Measurements from ENCODE around the gene CDH16.

The CDH16 gene

DNA sequence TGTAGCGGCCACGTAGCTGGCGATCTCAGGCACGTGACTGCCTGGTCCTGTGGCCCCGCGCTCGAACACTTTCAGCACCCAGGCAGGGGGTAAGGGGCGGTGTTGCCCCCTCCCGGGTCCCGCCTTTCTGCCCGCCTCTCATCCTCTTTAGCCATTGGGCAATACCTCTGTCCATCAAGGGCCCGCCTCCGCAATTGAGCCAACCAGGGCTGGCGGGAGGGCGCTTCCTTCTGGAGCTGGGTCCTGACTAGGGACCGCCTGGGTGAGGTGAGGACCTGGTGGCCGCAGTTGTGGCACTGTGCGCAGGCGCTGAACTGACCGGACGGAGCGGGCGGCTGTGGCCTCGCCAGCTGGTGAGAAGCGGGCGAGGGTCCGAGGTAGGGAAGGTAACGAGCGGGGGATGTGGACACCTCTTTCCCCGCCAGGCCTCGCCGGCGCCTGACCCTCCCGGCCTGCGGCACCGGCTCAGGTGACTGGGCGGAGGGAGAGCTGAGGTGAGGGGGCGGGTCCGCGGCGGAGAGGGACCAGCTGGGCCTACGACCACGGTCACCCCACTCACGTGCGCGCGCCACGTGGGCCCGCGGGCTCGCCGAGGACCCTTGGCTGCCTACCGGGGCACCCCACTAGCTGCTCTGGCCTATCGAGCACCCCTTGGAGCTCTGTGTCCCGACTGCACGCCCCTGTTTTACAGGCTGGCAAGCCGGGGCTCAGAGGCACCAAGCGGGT lies 38.2 kb downstream of the CDH16 start, which contains the start of gene PDP2:
TSS of gene PDP2 (plus strand) at position 228 of the 726 bp plus-strand sequence. CDS start 3,770 bp downstream, outside the sequence.
- Histone ChIP-seq H3K9me3 (ENCODE audit: insufficient read depth, low read length) (no peaks in the 10 kb centered on the region), H4K20me1 (ENCODE audit: insufficient read depth, low read length) (0 out of 2 replicates have a peak, but pooled peaks cover 3% of the 10 kb centered on the region), H3K36me3 (replicated peaks; ENCODE audit: low read depth, low read length) (peaks cover 15% of the 10 kb centered on the region), H3K4me1 (ENCODE audit: low read length) (peaks cover 18% of the 10 kb centered on the region), H3K4me3 (ENCODE audit: low read length) (peak within 1 kb of the TSS; percentile 85), H3K4me2 (ENCODE audit: low read length) (peak within 1 kb of the TSS; percentile 81), H3K9ac (ENCODE audit: low read length) (peak within 1 kb of the TSS; percentile 72), H3K27ac (ENCODE audit: low read length) (0 out of 2 replicates have a peak within 1 kb of the TSS, but pooled peaks have one; percentile 12), H2AFZ (ENCODE audit: low read depth, low read length) (peak within 1 kb of the TSS; percentile 92), H3K27me3 (ENCODE audit: low read depth, low read length) (no peaks in the 10 kb centered on the region), H3K79me2 (ENCODE audit: low read length) (peaks cover 21% of the 10 kb centered on the region)
- TF ChIP-seq EZH2phosphoT487 (IDR thresholded peaks at IDR 0.05; ENCODE audit: low read depth): no peak
- TF ChIP-seq, protein P1, sequence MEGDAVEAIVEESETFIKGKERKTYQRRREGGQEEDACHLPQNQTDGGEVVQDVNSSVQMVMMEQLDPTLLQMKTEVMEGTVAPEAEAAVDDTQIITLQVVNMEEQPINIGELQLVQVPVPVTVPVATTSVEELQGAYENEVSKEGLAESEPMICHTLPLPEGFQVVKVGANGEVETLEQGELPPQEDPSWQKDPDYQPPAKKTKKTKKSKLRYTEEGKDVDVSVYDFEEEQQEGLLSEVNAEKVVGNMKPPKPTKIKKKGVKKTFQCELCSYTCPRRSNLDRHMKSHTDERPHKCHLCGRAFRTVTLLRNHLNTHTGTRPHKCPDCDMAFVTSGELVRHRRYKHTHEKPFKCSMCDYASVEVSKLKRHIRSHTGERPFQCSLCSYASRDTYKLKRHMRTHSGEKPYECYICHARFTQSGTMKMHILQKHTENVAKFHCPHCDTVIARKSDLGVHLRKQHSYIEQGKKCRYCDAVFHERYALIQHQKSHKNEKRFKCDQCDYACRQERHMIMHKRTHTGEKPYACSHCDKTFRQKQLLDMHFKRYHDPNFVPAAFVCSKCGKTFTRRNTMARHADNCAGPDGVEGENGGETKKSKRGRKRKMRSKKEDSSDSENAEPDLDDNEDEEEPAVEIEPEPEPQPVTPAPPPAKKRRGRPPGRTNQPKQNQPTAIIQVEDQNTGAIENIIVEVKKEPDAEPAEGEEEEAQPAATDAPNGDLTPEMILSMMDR (IDR thresholded peaks at IDR 0.05; ENCODE audit: low read depth, low read length): no peak

DNA sequence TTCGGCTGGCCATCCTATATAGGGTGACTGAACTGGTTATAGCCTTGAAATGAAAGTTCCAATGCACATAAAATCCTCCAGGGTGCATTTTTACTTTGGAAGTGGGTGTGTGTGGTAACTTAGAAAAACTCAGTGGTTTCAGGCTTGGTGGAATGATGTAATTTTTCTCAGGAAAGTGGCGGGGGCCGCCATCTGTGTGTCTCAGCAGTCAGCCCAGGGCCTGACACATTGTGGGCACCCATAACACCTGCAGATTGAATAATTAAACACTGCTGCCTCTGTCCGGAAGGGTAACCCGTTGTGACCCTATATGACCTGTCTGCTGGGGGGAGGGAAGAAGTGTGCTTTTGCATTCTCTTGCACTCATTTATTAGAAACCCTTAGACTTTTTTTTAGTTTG lies 40.6 kb downstream of the CDH16 start:
- Histone ChIP-seq H3K9ac (ENCODE audit: low read length) (no peak overlapping the region), H3K4me2 (ENCODE audit: low read length) (no peak overlapping the region), H3K36me3 (replicated peaks; ENCODE audit: low read depth, low read length) (peaks cover 2% of the 10 kb centered on the region), H3K27me3 (ENCODE audit: low read depth, low read length) (no peaks in the 10 kb centered on the region), H3K9me3 (ENCODE audit: insufficient read depth, low read length) (no peaks in the 10 kb centered on the region), H4K20me1 (ENCODE audit: insufficient read depth, low read length) (no peaks in the 10 kb centered on the region), H3K79me2 (ENCODE audit: low read length) (peaks cover 21% of the 10 kb centered on the region), H3K4me3 (ENCODE audit: low read length) (no peak overlapping the region), H3K4me1 (ENCODE audit: low read length) (peaks cover 18% of the 10 kb centered on the region), H3K27ac (ENCODE audit: low read length) (no peak overlapping the region), H2AFZ (ENCODE audit: low read depth, low read length) (no peak overlapping the region)
- TF ChIP-seq, protein P1 (IDR thresholded peaks at IDR 0.05; ENCODE audit: low read depth, low read length): no peak
- TF ChIP-seq EZH2phosphoT487 (IDR thresholded peaks at IDR 0.05; ENCODE audit: low read depth): no peak

GRCh38 chr16:66874079-66874775 lies 44.5 kb downstream of the CDH16 start:
- Histone ChIP-seq H3K4me2 (ENCODE audit: low read length) (no peak overlapping the region), H2AFZ (ENCODE audit: low read depth, low read length) (no peak overlapping the region), H3K4me3 (ENCODE audit: low read length) (no peak overlapping the region), H3K36me3 (replicated peaks; ENCODE audit: low read depth, low read length) (no peaks in the 10 kb centered on the region), H4K20me1 (ENCODE audit: insufficient read depth, low read length) (no peaks in the 10 kb centered on the region), H3K27me3 (ENCODE audit: low read depth, low read length) (peaks cover 5% of the 10 kb centered on the region; the same call in 1 of the 2 replicates), H3K79me2 (ENCODE audit: low read length) (no peaks in the 10 kb centered on the region), H3K27ac (ENCODE audit: low read length) (no peak overlapping the region), H3K9me3 (ENCODE audit: insufficient read depth, low read length) (no peaks in the 10 kb centered on the region), H3K9ac (ENCODE audit: low read length) (no peak overlapping the region), H3K4me1 (ENCODE audit: low read length) (peaks cover 12% of the 10 kb centered on the region; the same call in 1 of the 2 replicates)
- TF ChIP-seq EZH2phosphoT487 (IDR thresholded peaks at IDR 0.05; ENCODE audit: low read depth): no peak
- TF ChIP-seq, protein P1 (IDR thresholded peaks at IDR 0.05; ENCODE audit: low read depth, low read length): no peak

GRCh38 chr16:66873685-66874055 lies 45.0 kb downstream of the CDH16 start:
- H3K4me2 ChIP-seq (ENCODE audit: low read length): peak overlapping the region; percentile 100
- H2AFZ ChIP-seq (ENCODE audit: low read depth, low read length): no peak overlapping the region
- H3K4me3 ChIP-seq (ENCODE audit: low read length): peak overlapping the region; percentile 80; the same call in 1 of the 2 replicates
- peaks cover 5% of the 10 kb centered on the region; the same call in 1 of the 2 replicates for H3K27me3 ChIP-seq (ENCODE audit: low read depth, low read length)
- no peak overlapping the region for H3K27ac ChIP-seq (ENCODE audit: low read length)
- no peak for TF ChIP-seq EZH2phosphoT487 (IDR thresholded peaks at IDR 0.05; ENCODE audit: low read depth)
- TF ChIP-seq, protein P1 (IDR thresholded peaks at IDR 0.05; ENCODE audit: low read depth, low read length): no peak
- H4K20me1 ChIP-seq (ENCODE audit: insufficient read depth, low read length): no peaks in the 10 kb centered on the region
- no peaks in the 10 kb centered on the region for H3K79me2 ChIP-seq (ENCODE audit: low read length)
- H3K36me3 ChIP-seq (replicated peaks; ENCODE audit: low read depth, low read length): no peaks in the 10 kb centered on the region
- H3K9ac ChIP-seq (ENCODE audit: low read length): peak overlapping the region; percentile 61; the same call in 1 of the 2 replicates
- H3K9me3 ChIP-seq (ENCODE audit: insufficient read depth, low read length): no peaks in the 10 kb centered on the region
- H3K4me1 ChIP-seq (ENCODE audit: low read length): peaks cover 12% of the 10 kb centered on the region; the same call in 1 of the 2 replicates
